ENCODE data around the gene PRKRA.

Gene PRKRA

DNA sequence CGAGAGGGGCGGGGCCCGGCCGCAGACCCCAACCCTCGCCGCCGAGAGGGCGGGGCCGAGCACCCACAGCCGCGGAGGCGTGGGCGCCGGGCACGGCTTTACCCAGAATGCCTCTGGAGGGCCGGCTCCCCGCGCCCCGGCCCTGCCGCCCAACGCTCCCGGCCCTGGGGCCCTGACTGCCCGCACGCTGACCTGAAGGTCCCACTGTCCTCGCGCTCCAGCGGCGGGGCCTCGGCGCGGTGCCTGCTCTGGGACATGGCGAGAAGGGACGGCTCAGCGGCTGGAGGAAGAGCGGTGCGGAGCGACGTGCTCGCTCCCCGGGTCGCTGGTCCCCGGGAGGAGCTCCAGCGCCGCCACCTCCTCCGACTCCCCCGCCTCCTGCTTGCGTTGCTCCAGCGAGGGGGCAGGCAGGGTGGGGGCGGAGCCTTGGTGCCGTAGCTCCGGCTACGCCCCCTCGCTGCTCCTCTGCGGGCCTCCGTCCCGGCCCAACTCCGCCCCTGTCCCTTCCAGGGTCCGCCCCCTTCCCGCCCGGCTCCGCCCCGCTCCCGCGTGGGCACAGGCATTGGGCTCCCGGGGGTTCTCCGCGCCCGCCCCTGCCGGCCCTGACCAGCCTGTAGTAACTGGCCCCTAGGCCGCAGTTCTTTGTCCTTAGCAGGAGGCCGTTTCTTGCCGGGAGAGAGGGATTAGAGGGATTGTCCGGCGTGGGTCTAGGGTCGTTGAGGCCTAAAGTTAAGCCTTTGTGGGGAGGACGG lies at the start of gene PRKRA, which contains the start of gene PJVK:
TSS of gene PRKRA (minus strand) at position 402 of the 752 bp plus-strand sequence. CDS start at position 257, 145 bp downstream.
TSS of gene PJVK (plus strand) at position 605 of the 752 bp plus-strand sequence. CDS start 2,032 bp downstream, outside the sequence.
- H3K36me3 Mint-ChIP-seq (ENCODE audit: low read depth) = peaks cover 38% of the 10 kb centered on the region
- intact Hi-C loops (cut with micrococcal nuclease) = loop anchor here (1.0 to 2.0 kb wide), 3 partner anchors 29 to 72 kb away; partner anchors contain the start of gene PLEKHA3
- peak within 1 kb of the TSS; percentile 98 for H3K27ac Mint-ChIP-seq
- peak within 1 kb of the TSS; percentile 88 for H3K4me3 Mint-ChIP-seq
- no peaks in the 10 kb centered on the region for H3K9me3 Mint-ChIP-seq
- H3K4me1 Mint-ChIP-seq (ENCODE audit: low read depth) = peaks cover 26% of the 10 kb centered on the region
- peaks cover 3% of the 10 kb centered on the region for H3K27me3 Mint-ChIP-seq

DNA sequence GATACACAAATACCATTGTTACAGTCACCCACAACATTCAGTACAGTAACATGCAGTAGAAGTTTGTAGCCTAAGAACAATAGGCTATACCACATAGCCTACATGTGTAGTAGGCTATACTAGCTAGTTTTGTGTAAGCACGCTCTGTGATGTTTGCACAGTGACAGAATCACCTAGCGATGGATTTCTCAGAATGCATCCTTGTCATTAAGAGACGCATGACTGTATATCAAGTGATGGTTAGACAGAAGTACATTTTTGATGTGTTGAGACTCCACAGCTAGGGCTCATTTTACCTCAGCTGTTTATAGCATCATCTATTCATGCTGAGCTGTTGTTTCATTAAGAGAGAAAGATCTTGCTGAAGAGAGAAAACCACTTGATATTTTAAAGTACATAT lies 48.7 kb upstream of the PRKRA start:
- intact Hi-C loops (cut with micrococcal nuclease) = no loop called here
- H3K27me3 Mint-ChIP-seq = no peaks in the 10 kb centered on the region
- no peaks in the 10 kb centered on the region for H3K4me1 Mint-ChIP-seq (ENCODE audit: low read depth)
- peaks cover 88% of the 10 kb centered on the region for H3K36me3 Mint-ChIP-seq (ENCODE audit: low read depth)
- no peak overlapping the region for H3K27ac Mint-ChIP-seq
- no peaks in the 10 kb centered on the region for H3K9me3 Mint-ChIP-seq
- no peak overlapping the region for H3K4me3 Mint-ChIP-seq

DNA sequence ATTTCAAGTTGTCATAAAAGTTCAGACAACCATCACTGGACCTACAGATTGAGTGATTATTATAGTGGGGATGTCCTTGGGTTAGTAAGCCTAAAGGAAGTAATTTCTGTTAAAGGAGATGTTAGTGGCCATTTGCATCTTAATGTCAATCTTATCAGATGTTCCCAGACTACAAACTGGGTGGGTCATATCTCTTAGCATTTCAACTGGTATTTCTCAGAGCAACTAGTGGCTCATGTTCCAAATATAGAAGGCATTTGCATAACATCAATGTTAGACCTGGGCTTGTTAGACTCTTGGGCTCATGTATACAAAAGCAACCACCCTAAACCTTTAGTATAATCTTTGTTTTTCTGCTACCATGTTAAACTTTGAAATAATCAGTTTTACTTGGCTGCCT lies 47.2 kb upstream of the PRKRA start:
- no peaks in the 10 kb centered on the region for H3K9me3 Mint-ChIP-seq
- intact Hi-C loops (cut with micrococcal nuclease) = no loop called here
- H3K4me3 Mint-ChIP-seq = no peak overlapping the region
- no peaks in the 10 kb centered on the region for H3K27me3 Mint-ChIP-seq
- H3K27ac Mint-ChIP-seq = no peak overlapping the region
- peaks cover 88% of the 10 kb centered on the region for H3K36me3 Mint-ChIP-seq (ENCODE audit: low read depth)
- no peaks in the 10 kb centered on the region for H3K4me1 Mint-ChIP-seq (ENCODE audit: low read depth)

DNA sequence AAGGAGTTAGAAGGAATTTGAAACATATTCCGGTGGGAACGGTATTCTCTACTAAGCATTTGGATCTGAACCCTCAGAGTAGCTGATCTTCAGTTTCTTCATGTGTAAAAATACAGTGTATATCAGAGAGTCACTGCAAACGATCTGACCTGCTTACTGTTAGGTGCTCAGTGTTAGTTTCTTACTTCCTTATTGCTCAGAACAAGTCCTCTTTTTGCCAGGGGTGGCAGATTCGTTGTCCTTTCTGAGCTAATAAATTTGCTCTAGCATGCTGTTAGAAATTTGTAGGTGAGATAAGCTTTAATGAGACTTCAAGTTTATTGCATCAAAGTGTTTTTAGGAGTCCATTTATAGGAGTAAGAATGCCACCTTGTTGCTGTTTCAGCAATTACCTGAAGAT lies 45.1 kb upstream of the PRKRA start:
- peaks cover 87% of the 10 kb centered on the region for H3K36me3 Mint-ChIP-seq (ENCODE audit: low read depth)
- intact Hi-C loops (cut with micrococcal nuclease) = no loop called here
- H3K9me3 Mint-ChIP-seq = no peaks in the 10 kb centered on the region
- no peak overlapping the region for H3K27ac Mint-ChIP-seq
- H3K27me3 Mint-ChIP-seq = no peaks in the 10 kb centered on the region
- H3K4me1 Mint-ChIP-seq (ENCODE audit: low read depth) = no peaks in the 10 kb centered on the region
- no peak overlapping the region for H3K4me3 Mint-ChIP-seq

DNA sequence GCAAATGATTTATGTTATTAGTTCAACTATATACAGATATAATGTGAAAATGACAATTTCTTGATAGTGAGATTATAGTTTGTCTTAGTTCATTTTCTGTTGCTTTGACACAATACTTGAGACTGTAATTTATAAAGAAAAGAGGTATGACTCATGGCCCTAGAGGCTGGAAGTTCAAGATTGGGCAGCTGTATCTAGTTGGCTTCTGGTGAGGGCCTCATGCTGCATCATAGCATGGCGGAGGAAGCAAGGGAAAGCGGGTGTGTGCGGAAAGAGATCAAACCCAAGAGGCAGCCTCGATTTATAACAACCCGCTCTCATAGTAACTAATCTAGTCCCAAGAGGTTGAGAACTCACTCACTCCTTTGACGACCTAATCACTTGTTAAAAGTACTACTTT lies 40.6 kb upstream of the PRKRA start:
- Mint-ChIP-seq H3K9me3 (no peaks in the 10 kb centered on the region), H3K4me1 (ENCODE audit: low read depth) (peaks cover 18% of the 10 kb centered on the region), H3K36me3 (ENCODE audit: low read depth) (peaks cover 96% of the 10 kb centered on the region), H3K27me3 (no peaks in the 10 kb centered on the region), H3K27ac (no peak overlapping the region), H3K4me3 (no peak overlapping the region)
- intact Hi-C loops (cut with micrococcal nuclease) = no loop called here

DNA sequence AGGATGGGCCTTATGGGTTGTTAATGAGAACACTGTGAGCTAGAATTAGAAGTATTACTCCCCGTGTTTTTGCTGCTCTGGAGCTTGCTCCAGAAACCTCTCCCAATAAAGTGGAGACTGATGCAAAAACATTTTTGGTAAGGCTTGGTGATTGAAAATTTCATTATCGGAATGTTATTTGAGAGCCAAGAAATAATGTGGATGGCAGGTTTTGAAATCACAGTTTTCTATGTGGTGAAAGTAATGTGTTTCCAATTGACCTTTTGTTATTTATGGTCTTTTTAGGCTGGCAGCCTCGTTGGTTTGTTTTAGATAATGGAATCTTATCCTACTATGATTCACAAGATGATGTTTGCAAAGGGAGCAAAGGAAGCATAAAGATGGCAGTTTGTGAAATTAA lies 34.4 kb upstream of the PRKRA start:
- peaks cover 40% of the 10 kb centered on the region for H3K4me1 Mint-ChIP-seq (ENCODE audit: low read depth)
- H3K27ac Mint-ChIP-seq = no peak overlapping the region
- peaks cover 59% of the 10 kb centered on the region for H3K36me3 Mint-ChIP-seq (ENCODE audit: low read depth)
- no peaks in the 10 kb centered on the region for H3K27me3 Mint-ChIP-seq
- no peaks in the 10 kb centered on the region for H3K9me3 Mint-ChIP-seq
- no peak overlapping the region for H3K4me3 Mint-ChIP-seq
- intact Hi-C loops (cut with micrococcal nuclease) = no loop called here

DNA sequence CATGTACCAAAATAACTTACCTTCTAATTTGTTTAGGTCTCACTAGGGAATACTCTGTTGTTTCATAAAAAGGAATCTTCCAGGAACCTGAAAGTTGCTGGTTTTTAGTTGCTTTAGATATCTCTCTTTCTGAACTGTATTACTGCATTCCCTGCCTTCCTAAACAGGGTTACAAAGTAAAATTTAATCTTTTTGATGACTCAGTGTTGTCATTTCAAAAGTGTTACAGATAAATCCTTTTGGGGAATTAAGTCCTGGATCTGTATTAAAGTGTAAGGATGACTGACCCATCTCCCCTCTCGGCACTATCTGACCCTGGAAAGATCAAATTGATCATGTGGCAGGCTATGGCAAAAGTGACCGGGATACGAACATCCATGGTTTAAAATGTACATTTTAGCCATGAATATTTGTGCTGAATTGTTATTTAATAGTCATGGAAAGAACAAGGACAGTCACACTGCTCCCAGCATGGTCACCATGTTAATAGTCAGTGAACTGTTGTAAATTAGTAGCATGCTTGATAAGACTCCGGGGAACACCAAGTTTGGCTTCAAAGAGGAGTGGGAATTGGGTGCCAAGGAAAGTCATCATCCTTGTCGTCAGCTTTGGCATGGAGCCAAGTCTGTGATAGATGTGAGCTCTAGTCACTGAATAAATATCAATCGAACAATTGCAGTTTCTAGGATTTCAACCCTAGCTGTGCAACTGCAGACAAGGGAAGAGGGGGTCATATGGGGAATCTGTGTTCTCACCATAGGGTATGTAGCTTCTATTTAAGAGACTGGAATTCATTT lies 33.5 kb upstream of the PRKRA start:
- Mint-ChIP-seq H3K4me1 (ENCODE audit: low read depth) (peaks cover 40% of the 10 kb centered on the region), H3K27me3 (no peaks in the 10 kb centered on the region), H3K4me3 (no peak overlapping the region), H3K36me3 (ENCODE audit: low read depth) (peaks cover 53% of the 10 kb centered on the region), H3K9me3 (no peaks in the 10 kb centered on the region), H3K27ac (no peak overlapping the region)
- intact Hi-C loops (cut with micrococcal nuclease) = loop anchor here (5.0 kb wide), 1 partner anchor 428 kb away; no protein-coding TSS in a partner anchor

DNA sequence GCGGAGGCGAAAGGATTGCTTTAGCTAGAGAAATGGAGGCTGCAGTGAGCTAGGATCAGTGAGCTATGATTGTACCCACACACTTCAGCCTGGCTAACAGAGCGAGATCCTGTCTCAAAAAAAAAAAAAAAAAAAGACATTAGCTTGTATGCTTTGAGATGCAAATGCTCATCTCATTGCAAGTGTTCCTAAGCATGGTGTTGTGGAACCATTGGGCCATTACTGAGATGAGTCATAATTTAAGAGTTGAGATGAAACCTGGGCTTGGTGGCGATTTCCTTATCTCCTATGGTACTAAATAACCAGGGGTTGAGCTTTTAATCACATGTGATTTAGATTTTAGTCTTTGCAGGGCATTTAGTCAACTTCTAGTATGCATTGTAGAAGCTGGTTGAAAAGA lies 31.5 kb upstream of the PRKRA start:
- intact Hi-C loops (cut with micrococcal nuclease) = loop anchor here (5.0 kb wide), 1 partner anchor 430 kb away; no protein-coding TSS in a partner anchor
- H3K36me3 Mint-ChIP-seq (ENCODE audit: low read depth) = peaks cover 43% of the 10 kb centered on the region
- no peak overlapping the region for H3K27ac Mint-ChIP-seq
- no peak overlapping the region for H3K4me3 Mint-ChIP-seq
- H3K27me3 Mint-ChIP-seq = no peaks in the 10 kb centered on the region
- H3K4me1 Mint-ChIP-seq (ENCODE audit: low read depth) = peaks cover 34% of the 10 kb centered on the region
- no peaks in the 10 kb centered on the region for H3K9me3 Mint-ChIP-seq

DNA sequence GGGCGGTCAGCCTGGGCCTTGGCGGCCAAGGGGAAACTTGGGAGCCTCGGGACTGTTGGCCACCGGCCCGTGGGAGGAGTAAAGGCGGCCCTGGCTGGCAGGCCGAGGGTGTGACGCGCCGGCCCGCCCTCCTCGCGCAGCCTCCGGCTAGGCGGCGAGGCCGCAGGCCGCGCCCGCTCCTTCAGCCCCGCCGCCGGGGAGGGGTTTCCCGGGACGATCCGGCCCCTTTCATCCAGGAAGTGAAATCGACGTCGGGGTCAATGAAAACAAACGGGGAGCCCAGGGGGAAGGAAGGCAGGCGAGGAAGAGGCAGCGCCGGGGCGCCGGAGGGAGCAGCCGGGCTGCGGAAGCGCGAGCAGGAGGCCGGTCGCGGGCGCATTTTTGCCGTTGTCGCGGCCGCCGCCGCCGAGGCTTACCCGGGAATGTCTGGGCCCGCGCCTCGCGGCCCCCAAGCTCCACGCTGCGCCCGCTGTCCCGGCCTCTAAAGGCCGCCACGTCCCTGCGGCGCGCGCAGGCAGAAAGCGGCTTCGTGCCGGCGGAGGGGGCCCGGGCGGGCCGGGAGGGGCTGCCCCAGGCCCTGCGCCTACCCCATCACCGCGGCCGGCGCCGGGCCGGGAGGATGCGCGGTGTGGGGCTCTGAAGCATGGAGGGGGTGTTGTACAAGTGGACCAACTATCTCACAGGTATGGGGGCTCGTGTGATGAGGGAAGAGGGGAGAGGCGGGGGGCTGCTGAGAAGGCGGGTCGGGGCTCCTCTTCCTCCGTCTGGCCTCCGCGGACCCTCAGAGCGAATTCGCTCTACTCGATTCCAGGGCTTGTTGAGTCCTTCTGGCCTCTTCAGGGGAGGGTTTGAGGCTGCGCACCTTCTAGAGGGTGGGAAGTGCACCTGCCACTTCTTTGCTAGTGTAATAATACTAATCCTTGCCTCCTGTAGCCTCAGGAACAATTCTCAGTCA lies 29.5 kb upstream of the PRKRA start, which contains the start of gene PLEKHA3:
TSS of gene PLEKHA3 (plus strand) at position 231 of the 955 bp plus-strand sequence. CDS start at position 644, 413 bp downstream.
- Mint-ChIP-seq H3K27ac (peak within 1 kb of the TSS; percentile 98), H3K27me3 (no peaks in the 10 kb centered on the region), H3K4me3 (peak within 1 kb of the TSS; percentile 95), H3K36me3 (ENCODE audit: low read depth) (peaks cover 23% of the 10 kb centered on the region), H3K9me3 (no peaks in the 10 kb centered on the region), H3K4me1 (ENCODE audit: low read depth) (peaks cover 28% of the 10 kb centered on the region)
- intact Hi-C loops (cut with micrococcal nuclease) = loop anchor here (1.0 to 5.0 kb wide), 4 partner anchors 29 to 432 kb away; partner anchors contain the start of genes PJVK and PRKRA

DNA sequence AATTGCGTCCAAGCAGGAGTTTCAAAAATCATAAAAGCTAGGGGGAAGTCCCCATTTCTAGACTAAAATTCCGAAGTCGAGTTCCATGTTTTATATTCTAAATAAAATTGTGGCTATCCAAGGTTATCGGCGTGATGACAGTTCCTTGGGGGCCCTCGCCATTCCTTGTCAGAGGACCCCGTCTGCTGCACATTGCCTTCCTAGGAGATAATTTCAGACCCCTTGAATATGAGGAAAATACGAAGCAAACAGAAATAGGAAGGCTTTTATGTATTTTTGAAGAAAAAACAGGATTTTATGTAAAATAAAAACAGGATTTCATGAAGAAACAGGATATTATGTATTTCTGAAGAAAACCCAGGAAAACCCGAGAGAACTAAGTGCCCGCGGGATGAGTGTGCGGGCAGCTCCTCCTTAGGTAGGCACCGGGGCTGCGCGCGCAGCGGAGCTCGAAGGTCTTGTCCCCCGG lies 28.8 kb upstream of the PRKRA start:
- no peaks in the 10 kb centered on the region for H3K27me3 Mint-ChIP-seq
- intact Hi-C loops (cut with micrococcal nuclease) = loop anchor here (1.0 to 5.0 kb wide), 5 partner anchors 28 to 433 kb away; partner anchors contain the start of genes PJVK and PRKRA
- peak overlapping the region; percentile 84 for H3K4me3 Mint-ChIP-seq
- peaks cover 20% of the 10 kb centered on the region for H3K36me3 Mint-ChIP-seq (ENCODE audit: low read depth)
- no peaks in the 10 kb centered on the region for H3K9me3 Mint-ChIP-seq
- peaks cover 27% of the 10 kb centered on the region for H3K4me1 Mint-ChIP-seq (ENCODE audit: low read depth)
- peak overlapping the region; percentile 98 for H3K27ac Mint-ChIP-seq

DNA sequence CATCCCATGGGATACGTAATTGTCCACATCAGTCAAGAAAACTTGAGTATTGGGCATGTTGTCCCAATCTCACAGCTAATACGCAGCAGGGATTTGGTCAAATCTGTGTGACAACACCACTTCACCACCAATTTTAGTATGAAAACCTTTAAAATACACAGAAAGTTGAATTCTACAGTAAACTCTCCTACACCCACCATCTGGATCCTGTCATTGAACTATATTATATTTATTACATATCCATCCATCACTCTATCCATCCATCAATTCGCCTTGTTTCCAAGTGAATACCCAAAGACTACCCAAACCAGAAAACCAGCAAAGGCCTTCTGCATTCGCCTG lies 28.3 kb upstream of the PRKRA start:
- no peaks in the 10 kb centered on the region for H3K9me3 Mint-ChIP-seq
- intact Hi-C loops (cut with micrococcal nuclease) = loop anchor here (2.0 kb wide), 1 partner anchor 66 kb away; no protein-coding TSS in a partner anchor
- peaks cover 23% of the 10 kb centered on the region for H3K4me1 Mint-ChIP-seq (ENCODE audit: low read depth)
- peak overlapping the region; percentile 98 for H3K27ac Mint-ChIP-seq
- H3K4me3 Mint-ChIP-seq = peak overlapping the region; percentile 95
- peaks cover 20% of the 10 kb centered on the region for H3K36me3 Mint-ChIP-seq (ENCODE audit: low read depth)
- no peaks in the 10 kb centered on the region for H3K27me3 Mint-ChIP-seq

DNA sequence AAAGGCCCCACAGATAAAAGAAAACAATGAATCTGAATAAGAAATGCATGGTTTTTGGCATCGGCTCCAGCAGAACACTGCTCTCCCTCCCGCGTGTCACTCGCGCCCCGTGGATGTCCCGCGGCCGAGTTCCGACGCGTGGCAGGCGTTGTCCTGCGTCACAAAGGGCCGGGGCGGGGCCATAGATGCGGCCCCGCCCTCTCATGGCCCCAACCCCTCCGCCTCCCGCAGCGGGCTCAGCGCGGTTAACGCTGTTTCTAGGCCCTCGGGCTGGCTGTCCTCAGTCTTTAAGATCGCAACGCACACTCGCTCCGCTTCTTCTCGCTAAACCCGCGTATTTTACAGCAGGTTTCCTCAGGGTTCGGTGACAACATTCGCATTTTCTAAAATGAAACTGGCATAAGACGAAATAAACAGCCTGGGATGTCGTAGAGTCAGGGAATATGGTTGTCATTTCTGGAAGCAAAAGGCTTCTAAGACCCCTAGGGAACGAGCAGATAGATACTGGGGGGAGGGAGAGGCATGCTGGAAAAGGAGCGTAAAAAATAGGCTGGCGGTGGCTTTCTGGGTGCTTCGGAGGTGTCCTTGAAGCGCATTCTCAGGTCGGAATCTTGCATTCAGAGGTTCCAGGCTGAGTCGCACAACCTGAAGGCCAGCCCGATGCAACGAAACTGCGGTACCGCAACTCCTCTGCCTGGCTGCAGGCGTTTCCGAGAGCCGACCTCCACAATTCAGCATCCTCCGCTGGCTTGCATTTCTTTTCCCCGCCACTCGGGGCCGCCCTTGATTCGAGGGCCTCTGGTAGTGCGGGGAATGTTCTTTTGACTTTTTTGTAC lies 27.7 kb upstream of the PRKRA start, which contains the start of gene FKBP7:
TSS of gene FKBP7 (minus strand) at position 162 of the 836 bp plus-strand sequence. CDS start at position 61, 101 bp downstream.
- H3K27ac Mint-ChIP-seq = peak within 1 kb of the TSS; percentile 98

More for the DNA sequence above, 27.7 kb upstream of the PRKRA start, which contains the start of gene FKBP7:
- intact Hi-C loops (cut with micrococcal nuclease) = loop anchor here (2.0 kb wide), 1 partner anchor 66 kb away; no protein-coding TSS in a partner anchor
- no peaks in the 10 kb centered on the region for H3K27me3 Mint-ChIP-seq
- H3K9me3 Mint-ChIP-seq = no peaks in the 10 kb centered on the region
- H3K4me3 Mint-ChIP-seq = peak within 1 kb of the TSS; percentile 95
- peaks cover 23% of the 10 kb centered on the region for H3K4me1 Mint-ChIP-seq (ENCODE audit: low read depth)
- peaks cover 20% of the 10 kb centered on the region for H3K36me3 Mint-ChIP-seq (ENCODE audit: low read depth)
